Measurements from ENCODE around the gene NEMF. TPM values are rescaled to one million over a fixed set of nuclear protein-coding genes. Genes with fewer than 3 reads are reported as not detected.

The NEMF gene
- total and polyA plus RNA-seq, 2 donors (not counting 1 experiment from before 2014, with no cell fraction given) = 26.7 to 127 TPM

GRCh38 chr14:49862089-49862673 is 9.6 kb upstream of the NEMF start:
- TF ChIP-seq CTCF (IDR thresholded peaks at IDR 0.05) (peak; percentile 100), EZH2 (IDR thresholded peaks at IDR 0.05; ENCODE audit: borderline replicate concordance, insufficient read depth, low read depth, low read length, poor library complexity, severe bottlenecking) (no peak)
- CTCF ChIA-PET = interaction anchor here (0.5 to 10.0 kb wide), 43 partner anchors 9 to 458 kb away, joined by 3 to 182 read pairs (median 7); partner anchors contain the start of genes ARF6, NEMF, SOS2 and VCPKMT
- Mint-ChIP-seq H3K27ac (no peak overlapping the region), H3K4me1 (peaks cover 25% of the 10 kb centered on the region), H3K27me3 (no peaks in the 10 kb centered on the region), H3K9me3 (ENCODE audit: insufficient read depth) (peaks cover 2% of the 10 kb centered on the region), H3K4me3 (no peak overlapping the region)
- H3K4me1 ChIP-seq (ENCODE audit: control insufficient read depth in 2 of 2, insufficient read depth in 2 of 2, low read length in 2 of 2) = peaks cover 35 to 48% of the 10 kb centered on the region in 2 donors
- POLR2A ChIA-PET = interaction anchor here (0.6 to 3.8 kb wide), 32 partner anchors 8 to 323 kb away, joined by 3 to 35 read pairs (median 6); partner anchors contain the start of genes ARF6, DNAAF2, KLHDC2 and NEMF
- no peaks in the 10 kb centered on the region for H4K20me1 ChIP-seq (ENCODE audit: control insufficient read depth, insufficient read depth, low read length, poor library complexity, severe bottlenecking)
- intact Hi-C loops (cut with micrococcal nuclease) = loop anchor here (1.0 to 10.0 kb wide), 5 partner anchors 9 to 963 kb away; partner anchors contain the start of genes DMAC2L and L2HGDH
- H2AFZ ChIP-seq (ENCODE audit: insufficient read depth, low read depth, low read length, poor library complexity, severe bottlenecking) = peak overlapping the region; percentile 98
- H3K27me3 ChIP-seq (replicated peaks in 1 of 4; ENCODE audit: control extremely low read depth in 1 of 4, control insufficient read depth in 3 of 4, insufficient read depth in 4 of 4, low read length in 3 of 4) = no peaks in the 10 kb centered on the region
- H3K27ac ChIP-seq (ENCODE audit: low read length in 2 of 2) = peak overlapping the region; percentile 96 to 99
- peak overlapping the region; percentile 64 to 99 (median 89) for H3K4me3 ChIP-seq (ENCODE audit: control extremely low read depth in 1 of 5, extremely low read depth in 1 of 5, insufficient read depth in 1 of 5, low read depth in 2 of 5, low read length in 4 of 5)
- WGBS (ENCODE audit: insufficient coverage) = 0% methylated on average over 11 of the region's 30 CpGs
- DNase-seq (peak; percentile 94), ATAC-seq (ENCODE audit: low read depth) (peak; percentile 46)
- peaks cover 24% of the 10 kb centered on the region for H3K79me2 ChIP-seq (ENCODE audit: control insufficient read depth, insufficient read depth, low read length)
- no peaks in the 10 kb centered on the region for H3K36me3 ChIP-seq (replicated peaks in 1 of 2; ENCODE audit: control extremely low read depth in 1 of 2, control insufficient read depth in 1 of 2, extremely low read depth in 1 of 2, insufficient read depth in 2 of 2, low read length in 1 of 2)
- H3K4me2 ChIP-seq (replicated peaks; ENCODE audit: low read depth, low read length, poor library complexity, severe bottlenecking) = peak overlapping the region; percentile 92
- H3K9ac ChIP-seq (ENCODE audit: low read length) = peak overlapping the region; percentile 99
- peaks cover 2 to 6% (median 5%) of the 10 kb centered on the region in 3 donors for H3K9me3 ChIP-seq (ENCODE audit: control extremely low read depth in 1 of 3, control insufficient read depth in 2 of 3, insufficient read depth in 1 of 3, low read length in 2 of 3)

- Mint-ChIP-seq H3K4me1 (peaks cover 26% of the 10 kb centered on the region), H3K9me3 (ENCODE audit: insufficient read depth) (peaks cover 2% of the 10 kb centered on the region), H3K27ac (no peak overlapping the region), H3K27me3 (no peaks in the 10 kb centered on the region), H3K4me3 (no peak overlapping the region)
- peaks cover 19% of the 10 kb centered on the region for H3K79me2 ChIP-seq (ENCODE audit: control insufficient read depth, insufficient read depth, low read length)
- no peaks in the 10 kb centered on the region for H3K36me3 ChIP-seq (replicated peaks in 1 of 2; ENCODE audit: control extremely low read depth in 1 of 2, control insufficient read depth in 1 of 2, extremely low read depth in 1 of 2, insufficient read depth in 2 of 2, low read length in 1 of 2)
- no peaks in the 10 kb centered on the region for H4K20me1 ChIP-seq (ENCODE audit: control insufficient read depth, insufficient read depth, low read length, poor library complexity, severe bottlenecking)
- peaks cover 2 to 6% (median 5%) of the 10 kb centered on the region in 3 donors for H3K9me3 ChIP-seq (ENCODE audit: control extremely low read depth in 1 of 3, control insufficient read depth in 2 of 3, insufficient read depth in 1 of 3, low read length in 2 of 3)
- H3K27ac ChIP-seq (ENCODE audit: low read length in 2 of 2) = peak overlapping the region; percentile 96 to 99
- no peaks in the 10 kb centered on the region for H3K27me3 ChIP-seq (replicated peaks in 1 of 4; ENCODE audit: control extremely low read depth in 1 of 4, control insufficient read depth in 3 of 4, insufficient read depth in 4 of 4, low read length in 3 of 4)
- intact Hi-C loops (cut with micrococcal nuclease) = loop anchor here (1.0 to 10.0 kb wide), 5 partner anchors 8 to 963 kb away; partner anchors contain the start of genes DMAC2L and L2HGDH
- peak; percentile 12 for ATAC-seq (ENCODE audit: low read depth)
- TF ChIP-seq CTCF (IDR thresholded peaks at IDR 0.05) = no peak
- TF ChIP-seq EZH2 (IDR thresholded peaks at IDR 0.05; ENCODE audit: borderline replicate concordance, insufficient read depth, low read depth, low read length, poor library complexity, severe bottlenecking) = no peak
- peak overlapping the region; percentile 92 for H3K4me2 ChIP-seq (replicated peaks; ENCODE audit: low read depth, low read length, poor library complexity, severe bottlenecking)
- POLR2A ChIA-PET = interaction anchor here (0.7 to 3.8 kb wide), 23 partner anchors 8 to 323 kb away, joined by 3 to 35 read pairs (median 6); partner anchors contain the start of genes ARF6, DNAAF2, KLHDC2 and NEMF
- peak overlapping the region; percentile 98 for H2AFZ ChIP-seq (ENCODE audit: insufficient read depth, low read depth, low read length, poor library complexity, severe bottlenecking)
- H3K4me3 ChIP-seq (ENCODE audit: control extremely low read depth in 1 of 5, extremely low read depth in 1 of 5, insufficient read depth in 1 of 5, low read depth in 2 of 5, low read length in 4 of 5) = peak overlapping the region; percentile 64 to 99 (median 89)
- DNase-seq = no peak
- CTCF ChIA-PET = interaction anchor here (0.7 to 10.0 kb wide), 41 partner anchors 9 to 459 kb away, joined by 3 to 182 read pairs (median 7); partner anchors contain the start of genes ARF6, DNAAF2, NEMF and VCPKMT
- H3K9ac ChIP-seq (ENCODE audit: low read length) = peak overlapping the region; percentile 99
- 2% methylated on average over 4 of the region's 12 CpGs for WGBS (ENCODE audit: insufficient coverage)
- peaks cover 35 to 49% of the 10 kb centered on the region in 2 donors for H3K4me1 ChIP-seq (ENCODE audit: control insufficient read depth in 2 of 2, insufficient read depth in 2 of 2, low read length in 2 of 2)
Observed at GRCh38 chr14:49861699-49862088, 9.1 kb upstream of the NEMF start.

All from B cell (primary cell).